ENCODE measurements around the gene VSIG1.

The VSIG1 gene

DNA sequence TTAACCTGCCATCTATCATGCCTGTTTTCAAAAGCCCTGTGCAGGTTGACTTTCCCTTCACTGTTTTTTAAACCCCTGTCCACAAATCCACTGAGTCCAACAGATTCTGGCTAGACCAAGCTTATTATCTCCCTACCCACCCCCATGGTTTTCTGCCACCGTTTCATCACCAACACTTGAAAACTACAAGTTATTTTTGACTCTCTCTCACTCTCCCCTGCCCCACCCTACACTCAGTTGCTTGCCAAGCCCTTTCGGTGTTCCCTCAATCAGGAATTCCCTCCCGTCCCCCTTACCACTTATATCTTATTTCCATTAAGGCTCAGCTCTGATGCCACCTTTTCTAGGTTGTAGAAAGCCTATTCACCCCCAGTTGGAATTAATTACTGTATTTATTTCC lies 76.4 kb downstream of the VSIG1 start:
- no peaks in the 10 kb centered on the region for H3K36me3 ChIP-seq (ENCODE audit: insufficient read depth, low read length)
- H3F3A ChIP-seq (ENCODE audit: insufficient read depth, low read length), result no peaks in the 10 kb centered on the region
- H3K79me2 ChIP-seq (ENCODE audit: insufficient read depth, low read length), result no peaks in the 10 kb centered on the region
- no peak overlapping the region for H3K9ac ChIP-seq (ENCODE audit: low read length)
- TF ChIP-seq, protein P1, sequence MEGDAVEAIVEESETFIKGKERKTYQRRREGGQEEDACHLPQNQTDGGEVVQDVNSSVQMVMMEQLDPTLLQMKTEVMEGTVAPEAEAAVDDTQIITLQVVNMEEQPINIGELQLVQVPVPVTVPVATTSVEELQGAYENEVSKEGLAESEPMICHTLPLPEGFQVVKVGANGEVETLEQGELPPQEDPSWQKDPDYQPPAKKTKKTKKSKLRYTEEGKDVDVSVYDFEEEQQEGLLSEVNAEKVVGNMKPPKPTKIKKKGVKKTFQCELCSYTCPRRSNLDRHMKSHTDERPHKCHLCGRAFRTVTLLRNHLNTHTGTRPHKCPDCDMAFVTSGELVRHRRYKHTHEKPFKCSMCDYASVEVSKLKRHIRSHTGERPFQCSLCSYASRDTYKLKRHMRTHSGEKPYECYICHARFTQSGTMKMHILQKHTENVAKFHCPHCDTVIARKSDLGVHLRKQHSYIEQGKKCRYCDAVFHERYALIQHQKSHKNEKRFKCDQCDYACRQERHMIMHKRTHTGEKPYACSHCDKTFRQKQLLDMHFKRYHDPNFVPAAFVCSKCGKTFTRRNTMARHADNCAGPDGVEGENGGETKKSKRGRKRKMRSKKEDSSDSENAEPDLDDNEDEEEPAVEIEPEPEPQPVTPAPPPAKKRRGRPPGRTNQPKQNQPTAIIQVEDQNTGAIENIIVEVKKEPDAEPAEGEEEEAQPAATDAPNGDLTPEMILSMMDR (IDR thresholded peaks at IDR 0.05; ENCODE audit: low read length), result no peak
- no peak for TF ChIP-seq EZH2 (IDR thresholded peaks at IDR 0.05; ENCODE audit: borderline replicate concordance, low read length)
- no peaks in the 10 kb centered on the region for H3K9me3 ChIP-seq (ENCODE audit: low read length)
- no peaks in the 10 kb centered on the region for H3K9me2 ChIP-seq (ENCODE audit: low read depth, low read length)
- no peak overlapping the region for H3K4me3 ChIP-seq (ENCODE audit: low read depth, low read length, poor library complexity, severe bottlenecking)
- no peak overlapping the region for H3K27ac ChIP-seq (ENCODE audit: low read depth, low read length, poor library complexity, severe bottlenecking)
- H3K27me3 ChIP-seq (ENCODE audit: insufficient read depth, low read length), result no peaks in the 10 kb centered on the region
- H3K4me1 ChIP-seq (ENCODE audit: insufficient read depth, low read length, severe bottlenecking), result no peaks in the 10 kb centered on the region
- H4K20me1 ChIP-seq (ENCODE audit: insufficient read depth, low read length), result no peaks in the 10 kb centered on the region
- H3K4me2 ChIP-seq (ENCODE audit: low read length), result no peak overlapping the region
- no peak overlapping the region for H2AFZ ChIP-seq (ENCODE audit: low read length)

DNA sequence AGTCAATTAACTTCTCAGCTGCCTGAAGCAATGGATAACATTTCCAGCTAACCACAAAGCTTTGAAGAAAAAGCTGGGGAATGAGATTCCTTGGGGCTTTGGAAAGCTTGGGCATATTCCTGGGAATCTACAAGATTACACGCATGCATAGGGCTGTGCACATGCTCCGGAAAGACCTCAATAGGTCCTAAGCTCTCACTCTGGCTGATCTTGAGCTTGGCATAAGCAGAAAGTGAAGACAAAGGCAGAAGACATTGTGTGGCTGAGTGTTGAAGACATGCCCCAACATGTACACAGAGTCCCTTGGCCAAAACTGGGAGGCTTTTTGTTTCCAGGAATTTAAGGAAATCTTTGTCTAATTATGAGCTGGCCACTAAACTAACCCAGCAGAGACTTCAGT lies 77.9 kb downstream of the VSIG1 start:
- H3K27ac ChIP-seq (ENCODE audit: low read depth, low read length, poor library complexity, severe bottlenecking), result no peak overlapping the region
- H3K9me3 ChIP-seq (ENCODE audit: low read length), result no peaks in the 10 kb centered on the region
- no peak overlapping the region for H3K4me3 ChIP-seq (ENCODE audit: low read depth, low read length, poor library complexity, severe bottlenecking)
- no peaks in the 10 kb centered on the region for H3K9me2 ChIP-seq (ENCODE audit: low read depth, low read length)
- no peaks in the 10 kb centered on the region for H3K27me3 ChIP-seq (ENCODE audit: insufficient read depth, low read length)
- H3K4me1 ChIP-seq (ENCODE audit: insufficient read depth, low read length, severe bottlenecking), result no peaks in the 10 kb centered on the region
- TF ChIP-seq EZH2 (IDR thresholded peaks at IDR 0.05; ENCODE audit: borderline replicate concordance, low read length), result no peak
- TF ChIP-seq, protein P1 (IDR thresholded peaks at IDR 0.05; ENCODE audit: low read length), result no peak
- H3K4me2 ChIP-seq (ENCODE audit: low read length), result no peak overlapping the region
- no peaks in the 10 kb centered on the region for H3K79me2 ChIP-seq (ENCODE audit: insufficient read depth, low read length)
- H4K20me1 ChIP-seq (ENCODE audit: insufficient read depth, low read length), result no peaks in the 10 kb centered on the region
- H3K36me3 ChIP-seq (ENCODE audit: insufficient read depth, low read length), result no peaks in the 10 kb centered on the region
- no peak overlapping the region for H2AFZ ChIP-seq (ENCODE audit: low read length)
- H3F3A ChIP-seq (ENCODE audit: insufficient read depth, low read length), result no peaks in the 10 kb centered on the region
- H3K9ac ChIP-seq (ENCODE audit: low read length), result no peak overlapping the region

DNA sequence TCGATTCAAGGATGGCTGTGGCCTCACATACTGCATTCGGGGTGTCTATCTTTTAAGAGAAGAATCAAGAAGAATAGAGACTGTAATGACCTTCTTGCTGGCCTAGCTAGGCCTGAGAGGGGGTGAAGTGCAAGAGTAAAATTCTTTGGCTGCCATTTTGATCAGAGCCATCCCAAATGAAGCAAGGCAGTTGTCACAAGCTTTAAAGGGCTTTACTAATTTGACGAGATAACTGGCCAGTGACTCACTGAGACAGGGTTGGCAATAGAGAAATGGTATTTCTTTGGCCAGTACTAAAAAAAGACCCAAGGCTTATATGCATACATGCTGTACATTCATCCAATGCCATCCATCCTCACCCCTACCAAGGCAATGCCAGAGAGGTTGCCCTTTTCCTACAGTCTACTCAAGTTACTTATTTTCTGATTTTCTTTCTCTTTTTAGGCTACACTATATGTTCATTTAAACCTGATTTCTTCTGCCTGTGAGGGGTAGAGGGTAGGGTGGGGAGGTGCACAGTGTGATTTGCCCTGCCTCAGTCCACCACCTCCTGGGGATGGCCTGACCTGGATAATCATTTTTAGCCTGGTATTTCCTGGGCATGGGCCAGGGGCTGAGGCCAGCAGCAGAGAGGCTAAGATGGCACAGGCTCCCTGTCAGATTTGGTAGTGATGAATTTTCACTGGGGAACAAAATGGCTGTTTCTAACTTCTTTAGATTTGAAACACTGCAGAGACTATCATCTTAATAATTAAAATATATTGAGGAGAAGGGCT lies 78.9 kb downstream of the VSIG1 start:
- Histone ChIP-seq H3K79me2 (ENCODE audit: insufficient read depth, low read length) (no peaks in the 10 kb centered on the region), H3K4me3 (ENCODE audit: low read depth, low read length, poor library complexity, severe bottlenecking) (no peak overlapping the region), H3K36me3 (ENCODE audit: insufficient read depth, low read length) (no peaks in the 10 kb centered on the region), H2AFZ (ENCODE audit: low read length) (no peak overlapping the region), H3K27ac (ENCODE audit: low read depth, low read length, poor library complexity, severe bottlenecking) (no peak overlapping the region), H3K4me1 (ENCODE audit: insufficient read depth, low read length, severe bottlenecking) (no peaks in the 10 kb centered on the region), H4K20me1 (ENCODE audit: insufficient read depth, low read length) (no peaks in the 10 kb centered on the region), H3K9me3 (ENCODE audit: low read length) (no peaks in the 10 kb centered on the region), H3K4me2 (ENCODE audit: low read length) (no peak overlapping the region), H3K9ac (ENCODE audit: low read length) (no peak overlapping the region), H3K27me3 (ENCODE audit: insufficient read depth, low read length) (no peaks in the 10 kb centered on the region), H3F3A (ENCODE audit: insufficient read depth, low read length) (no peaks in the 10 kb centered on the region), H3K9me2 (ENCODE audit: low read depth, low read length) (no peaks in the 10 kb centered on the region)
- TF ChIP-seq, protein P1 (IDR thresholded peaks at IDR 0.05; ENCODE audit: low read length), result no peak
